HG03060 (cell line): Measurements from ENCODE around the gene PTPRD.

Source experiments
- ATAC-seq: cut with Tn5 transposase; IDR thresholded peaks from one replicate; pipeline ENCODE4 v1.9.1; 2021; ENCODE audit warnings: low read depth, moderate number of reproducible peaks; ENCODE audit not compliant: unreplicated experiment

PTPRD gene

GRCh38 chr9:8457816-8458215, 2155.0 kb downstream of the PTPRD start:
- no peak for ATAC-seq

DNA sequence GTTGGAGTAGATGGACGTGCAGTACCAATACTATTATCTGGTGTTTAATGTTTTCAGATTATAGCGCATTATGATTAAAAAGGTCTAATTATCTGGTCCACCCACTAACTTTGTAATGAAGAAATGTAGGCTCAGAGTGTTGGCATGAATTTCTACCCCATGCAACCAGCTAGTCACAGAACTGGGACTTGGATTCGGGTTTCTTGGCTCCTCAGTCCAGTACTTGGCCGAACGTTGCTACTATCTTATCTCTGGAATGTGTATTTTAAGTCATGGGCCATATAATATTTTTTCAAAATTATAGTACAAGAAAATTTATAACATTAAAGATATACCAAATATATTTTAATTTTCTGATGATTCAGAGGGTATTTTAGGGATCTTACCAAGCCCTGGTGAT, 2155.7 kb downstream of the PTPRD start:
- ATAC-seq = no peak

DNA sequence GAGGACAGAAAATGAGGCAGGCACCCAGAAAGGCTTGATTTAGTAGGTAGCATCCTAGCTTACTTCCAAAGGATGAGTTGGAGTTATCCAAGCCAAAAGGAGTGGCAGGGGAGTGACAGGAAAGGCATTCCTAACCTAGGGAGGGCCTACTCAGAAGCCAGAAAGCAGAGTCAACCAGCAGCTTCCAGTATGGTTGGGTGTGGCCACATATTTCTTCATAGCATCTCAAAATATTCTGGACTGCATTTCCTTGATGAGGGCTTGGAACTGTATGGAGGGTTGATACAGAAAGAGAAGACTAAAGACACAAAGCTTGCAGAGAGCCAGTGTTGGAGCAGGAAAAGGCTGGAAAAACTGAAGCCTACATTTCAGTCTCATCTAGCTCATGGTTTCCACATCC, 2156.5 kb downstream of the PTPRD start:
- ATAC-seq = no peak

- ATAC-seq = no peak
Observed at GRCh38 chr9:8450810-8451545, 2161.8 kb downstream of the PTPRD start.

GRCh38 chr9:8448226-8448625, 2164.6 kb downstream of the PTPRD start:
- no peak for ATAC-seq

GRCh38 chr9:8447601-8448000, 2165.2 kb downstream of the PTPRD start:
- ATAC-seq = no peak

- no peak for ATAC-seq
Observed at GRCh38 chr9:8437876-8438275, 2174.9 kb downstream of the PTPRD start.

- ATAC-seq = no peak
Observed at GRCh38 chr9:8437259-8437658, 2175.5 kb downstream of the PTPRD start.

- no peak for ATAC-seq
Observed at GRCh38 chr9:8436786-8437185, 2176.0 kb downstream of the PTPRD start.

DNA sequence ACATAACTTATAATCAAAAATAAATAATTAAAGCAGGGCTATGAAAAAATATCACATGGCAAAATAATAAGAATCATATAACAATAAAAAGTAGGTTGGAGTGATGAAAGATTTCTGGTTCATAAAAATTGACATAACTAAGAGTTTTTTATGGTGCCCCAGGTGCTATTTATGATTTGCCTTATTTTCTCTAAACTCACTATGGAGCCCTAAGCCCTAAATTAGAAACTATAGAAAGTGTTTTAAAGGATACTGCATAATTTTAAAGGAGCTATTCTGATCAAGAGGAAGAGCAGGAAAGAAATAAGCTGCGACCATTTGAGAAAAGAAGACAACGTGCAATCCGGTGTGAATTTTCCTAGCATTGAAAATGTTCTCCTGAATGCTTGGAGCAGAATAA, 2178.2 kb downstream of the PTPRD start:
- ATAC-seq = no peak

DNA sequence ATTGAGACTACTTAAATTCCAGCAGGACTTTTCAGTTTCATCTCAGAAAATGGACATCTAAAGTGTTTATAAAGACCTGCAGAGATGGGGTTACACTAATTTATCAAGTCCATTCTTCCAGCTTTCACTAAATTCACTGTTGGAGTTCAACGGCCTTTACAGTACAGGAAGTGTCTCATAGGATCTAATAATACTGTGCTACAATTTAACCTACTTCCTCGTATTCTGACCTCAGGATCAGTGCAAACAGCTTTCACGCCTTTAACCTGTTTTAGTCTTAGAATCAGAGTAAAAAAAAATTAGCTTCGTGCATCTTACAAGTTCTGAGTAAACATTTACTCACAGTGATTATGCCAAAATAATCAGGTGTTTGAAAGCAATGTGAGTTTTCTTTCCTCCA, 2180.6 kb downstream of the PTPRD start:
- ATAC-seq = no peak

DNA sequence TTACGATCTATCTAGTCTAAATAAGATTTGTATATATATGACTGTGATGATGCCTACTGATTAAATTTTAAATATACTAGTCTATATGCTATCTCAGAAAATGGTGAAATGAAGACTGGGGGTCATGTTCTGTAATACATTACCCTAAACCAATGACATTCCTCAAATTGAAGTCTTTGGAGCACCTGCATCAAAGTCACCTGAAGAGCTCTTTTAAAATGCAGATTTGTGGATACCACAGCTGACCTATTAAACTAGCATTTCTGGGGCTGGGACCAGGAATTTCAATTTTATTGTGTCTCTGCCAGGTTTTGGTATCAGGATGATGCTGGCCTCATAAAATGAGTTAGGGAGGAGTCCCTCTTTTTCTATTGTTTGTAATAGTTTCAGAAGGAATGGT, 2181.3 kb downstream of the PTPRD start:
- ATAC-seq = no peak

DNA sequence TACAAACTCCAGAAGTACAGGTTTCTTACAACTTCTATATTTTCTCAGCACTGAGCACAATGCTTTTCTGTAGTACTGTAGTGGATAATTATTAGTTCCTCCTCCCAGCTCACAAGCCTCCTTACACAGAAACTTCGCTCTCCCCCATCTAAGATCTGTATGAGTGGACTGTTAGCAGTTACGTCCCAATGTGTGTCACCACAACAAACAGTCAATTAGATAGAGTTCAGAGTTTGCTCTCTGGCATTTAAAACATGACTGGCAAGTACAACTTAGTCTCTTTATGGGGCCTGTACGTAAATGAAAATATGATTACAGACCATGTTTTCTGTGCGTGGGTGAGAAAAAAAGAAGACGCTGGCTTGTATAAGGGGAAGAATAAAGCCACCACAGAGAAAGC, 2181.9 kb downstream of the PTPRD start:
- ATAC-seq = no peak

DNA sequence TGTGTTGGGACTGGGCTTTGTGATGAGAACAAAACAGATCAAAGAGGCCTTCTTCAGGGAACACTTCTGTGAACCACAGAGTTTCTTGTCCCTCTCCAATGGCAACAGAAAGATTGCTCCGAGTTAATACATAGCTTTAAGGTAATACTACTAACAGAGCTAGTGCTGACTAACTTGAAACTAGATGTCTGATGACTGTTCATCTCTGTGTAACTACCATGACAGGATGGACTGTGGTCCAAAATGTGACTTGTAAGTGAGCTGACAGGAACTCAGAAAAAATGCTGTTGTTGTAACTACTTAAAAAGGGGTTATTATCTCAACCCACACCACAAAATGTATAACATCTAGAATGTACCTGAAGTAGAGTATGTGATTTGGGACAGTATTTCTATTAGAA, 2183.0 kb downstream of the PTPRD start:
- no peak for ATAC-seq

- ATAC-seq = no peak
Observed at GRCh38 chr9:8429157-8429556, 2183.6 kb downstream of the PTPRD start.

- ATAC-seq = no peak
Observed at GRCh38 chr9:8428389-8428788, 2184.4 kb downstream of the PTPRD start.

DNA sequence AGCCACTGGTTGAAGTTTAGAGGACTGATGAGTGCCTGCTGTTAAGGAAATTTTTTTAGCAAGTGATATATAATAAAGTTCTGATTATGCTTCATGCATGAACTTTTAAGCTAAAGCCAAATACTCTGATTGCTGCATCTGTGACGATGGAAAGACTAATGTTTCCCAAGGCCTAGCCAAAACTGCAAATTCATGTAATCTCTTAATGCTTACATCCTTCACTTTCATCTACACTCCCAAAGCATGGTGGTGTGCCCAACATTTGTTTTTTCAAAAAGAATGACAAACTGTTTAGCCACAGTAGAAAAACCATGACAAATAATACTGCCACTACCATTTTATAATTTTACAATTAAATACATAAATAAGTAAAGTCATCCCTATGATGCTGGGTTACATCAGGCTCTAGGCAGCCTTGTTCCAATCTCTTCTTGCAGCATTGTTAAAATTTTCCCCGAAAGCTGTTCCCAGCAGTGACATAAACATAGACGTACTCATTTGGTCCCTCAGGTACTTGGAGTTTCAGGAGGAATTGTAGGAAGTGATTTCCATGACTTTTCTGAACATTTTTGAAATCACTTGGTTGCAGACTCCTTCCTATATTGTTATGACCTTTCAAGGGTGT, 2187.9 kb downstream of the PTPRD start:
- ATAC-seq = no peak

- ATAC-seq = no peak
Observed at GRCh38 chr9:8420416-8420815, 2192.4 kb downstream of the PTPRD start.

GRCh38 chr9:8419596-8420275, 2193.1 kb downstream of the PTPRD start:
- ATAC-seq = no peak

GRCh38 chr9:8417341-8417740, 2195.5 kb downstream of the PTPRD start:
- ATAC-seq = no peak

DNA sequence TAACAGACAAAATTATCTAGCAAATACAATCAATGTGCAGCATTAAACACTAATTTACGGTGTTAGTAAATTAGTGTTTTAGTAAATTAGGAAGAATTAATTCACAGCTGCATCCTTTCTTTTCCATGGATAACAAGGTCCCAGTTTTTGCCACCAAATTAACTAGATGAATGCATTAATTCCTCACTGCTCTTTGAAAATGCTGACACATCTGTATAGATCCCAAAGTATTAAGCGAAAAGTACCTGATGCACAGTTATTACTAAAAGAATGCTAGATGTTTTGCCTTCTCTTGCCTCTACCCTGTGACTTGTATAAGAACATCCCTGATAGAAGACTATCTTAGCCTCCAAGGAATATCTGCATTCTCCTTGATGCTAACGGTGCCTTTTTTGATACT, 2200.5 kb downstream of the PTPRD start:
- ATAC-seq = no peak
